Lung (tissue), 12 donors: ENCODE results near the gene PCDHB8. TPM values are rescaled to one million over a fixed set of nuclear protein-coding genes. Genes with fewer than 3 reads are reported as not detected.
"Not testable (repeated sequence)": the region's sequence is repeated elsewhere in the genome, so short reads cannot be mapped to it uniquely, and the experiment has no call there.

ENCODE experiments used
- ATAC-seq: fragments of 200-7000 bp; cut with Tn5 transposase; one replicate; pipeline ENCODE4 v1.9.1; 2020; ENCODE audit warnings: moderate number of reproducible peaks; ENCODE audit not compliant: insufficient read depth, low FRiP score
- DNase-seq, 3 donors: peaks; one replicate each; pipeline ENCODE4 v3.0.0-alpha.2; 2013 to 2017
- H3K27ac ChIP-seq, 2 donors: one replicate each; pipeline ENCODE4 v1.5.1; 2013; ENCODE audit warnings: mild to moderate bottlenecking in 2 of 2, moderate library complexity in 2 of 2, control low read depth in 1 of 2, inconsistent platforms in 1 of 2, low read depth in 1 of 2, low read length in 1 of 2
- H3K27me3 ChIP-seq, 3 donors: one replicate each; pipeline ENCODE4 v1.5.1; 2013; ENCODE audit warnings: low read length in 2 of 3; ENCODE audit not compliant: control insufficient read depth in 3 of 3, insufficient read depth in 3 of 3
- H3K36me3 ChIP-seq, 4 donors: one replicate each; pipeline ENCODE4 v1.5.1; 2013; ENCODE audit warnings: low read length in 4 of 4, mild to moderate bottlenecking in 1 of 4, moderate library complexity in 1 of 4; ENCODE audit not compliant: control insufficient read depth in 4 of 4, insufficient read depth in 4 of 4
- H3K4me1 ChIP-seq, 5 donors: one replicate each; pipeline ENCODE4 v1.5.1; 2013; ENCODE audit warnings: low read length in 5 of 5, mild to moderate bottlenecking in 2 of 5, moderate library complexity in 1 of 5; ENCODE audit not compliant: control insufficient read depth in 5 of 5, insufficient read depth in 5 of 5
- H3K4me3 ChIP-seq: one replicate; pipeline ENCODE4 v1.5.1; 2013; ENCODE audit warnings: mild to moderate bottlenecking, control low read depth, moderate library complexity
- H3K9ac ChIP-seq, 2 donors: one replicate each; pipeline ENCODE4 v1.5.1; 2013; ENCODE audit warnings: low read length in 2 of 2, control low read depth in 1 of 2; ENCODE audit not compliant: insufficient read depth in 1 of 2
- H3K9me3 ChIP-seq, 4 donors: one replicate each; pipeline ENCODE4 v1.5.1; 2013; ENCODE audit warnings: low read length in 3 of 4, mild to moderate bottlenecking in 1 of 4, moderate library complexity in 1 of 4; ENCODE audit not compliant: control insufficient read depth in 4 of 4, insufficient read depth in 3 of 4
- CTCF ChIP-seq: IDR thresholded peaks from 2 replicates; pipeline ENCODE4 v1.5.1; 2012; ENCODE audit warnings: mild to moderate bottlenecking; ENCODE audit errors: control extremely low read depth, extremely low read depth
- WGBS, 2 donors: extraction: QIAGEN DNeasy Blood & Tissue Kit; methylation state at CpG; one replicate each; pipeline ENCODE4 v1.1.7; 2013; 5-methylcytosine and 5-hydroxymethylcytosine counted together
- polyA plus RNA-seq, 2 donors: library from polyadenylated mRNA; stranded (reverse); fragments of 200-250 nt; gene quantifications; one replicate each; pipeline ENCODE4 v1.2.1, GENCODE V29; 2013
- total RNA-seq, 2 donors: library from RNA; depleted of rRNA in 1 of 2; stranded (reverse); fragments of >200 nt in 1 of 2; gene quantifications; one replicate each; pipeline ENCODE4 v1.2.1, GENCODE V29; 2014 to 2021
- donor health status: control.
- donor health status: control.
- donor health status: Bipolar disorder and iron deficiency.
- donor health status: healthy.
- donor health status: DM: yes; HTN: yes; CAD: no.

Gene PCDHB8
- total and polyA plus RNA-seq, 4 donors: 0.04 to 3.5 (median 1.3) TPM

GRCh38 chr5:141216035-141216434 is 38.4 kb downstream of the PCDHB8 start:
- H3K27ac ChIP-seq, H3K36me3 ChIP-seq, H3K9ac ChIP-seq, H3K4me3 ChIP-seq, DNase-seq, H3K27me3 ChIP-seq, ATAC-seq, H3K4me1 ChIP-seq: not testable (repeated sequence)
- H3K9me3 ChIP-seq: peaks cover 0 to 30% (median 14%) of the 10 kb centered on the region in 4 donors
- 27 to 37% methylated on average over 10 to 22 of the region's 26 CpGs for WGBS, 2 donors

- Histone ChIP-seq H3K27me3 (no peaks in the 10 kb centered on the region), H3K4me1 (no peaks in the 10 kb centered on the region), H3K36me3 (peaks cover 0 to 4% (median 0%) of the 10 kb centered on the region in 4 donors), H3K4me3 (no peak within 1 kb of the TSS), H3K27ac (no peak within 1 kb of the TSS), H3K9me3 (peaks cover 3 to 31% (median 15%) of the 10 kb centered on the region in 4 donors), H3K9ac (peak within 1 kb of the TSS in 1 of 2 donors; percentile 53)
- DNase-seq: peak in 2 of 3 donors; percentile 53 to 56
- WGBS, 2 donors: 25 to 27% methylated on average over 15 of the region's 15 CpGs
- no peak for TF ChIP-seq CTCF
- no peak for ATAC-seq
Observed at GRCh38 chr5:141223112-141223783, 45.7 kb downstream of the PCDHB8 start, which contains the start of gene PCDHB14. Gene PCDHB14, plus strand, starts transcription at chr5:141223343. Its CDS starts 163 bp downstream, at chr5:141223506.

- ATAC-seq, DNase-seq, H3K27me3 ChIP-seq, H3K9ac ChIP-seq, H3K4me3 ChIP-seq, H3K27ac ChIP-seq, H3K4me1 ChIP-seq, H3K36me3 ChIP-seq: not testable (repeated sequence)
- WGBS, 2 donors: 21 to 28% methylated on average over 31 to 34 of the region's 40 CpGs
- peaks cover 3 to 22% (median 12%) of the 10 kb centered on the region in 4 donors for H3K9me3 ChIP-seq
Observed at GRCh38 chr5:141224844-141225243, 47.3 kb downstream of the PCDHB8 start.

GRCh38 chr5:141225421-141225820 is 47.8 kb downstream of the PCDHB8 start:
- not testable (repeated sequence) for H3K27ac ChIP-seq, H3K27me3 ChIP-seq, ATAC-seq, H3K4me1 ChIP-seq, H3K36me3 ChIP-seq, H3K9ac ChIP-seq, DNase-seq, H3K4me3 ChIP-seq
- 27 to 35% methylated on average over 16 to 27 of the region's 30 CpGs for WGBS, 2 donors
- H3K9me3 ChIP-seq: peaks cover 3 to 20% (median 11%) of the 10 kb centered on the region in 4 donors

Other genes starting within 250 kb of the PCDHB8 start
Only the 30 nearest of the 36 such genes appear.
- gene PCDHAC2, start 211.3 kb upstream of the PCDHB8 start, total RNA-seq: 10 to 100 TPM in 1 of 2 donors, 1 to 10 TPM in 1; 5.2 to 13.8 TPM
- 1 to 10 TPM; 1.3 to 1.6 TPM for gene PCDHAC2, start 211.3 kb upstream of the PCDHB8 start, polyA plus RNA-seq
- under 1 TPM; 0.11 to 0.28 TPM for gene PCDHB1, start 126.4 kb upstream of the PCDHB8 start, total RNA-seq
- gene PCDHB1, start 126.4 kb upstream of the PCDHB8 start, polyA plus RNA-seq: under 1 TPM; 0.01 to 0.04 TPM
- gene PCDHB2, start 83.2 kb upstream of the PCDHB8 start, total RNA-seq: 1 to 10 TPM; 4.4 to 6.8 TPM
- gene PCDHB2, start 83.2 kb upstream of the PCDHB8 start, polyA plus RNA-seq: 1 to 10 TPM in 1 of 2 donors, under 1 TPM in 1; 0.61 to 1.1 TPM
- 1 to 10 TPM; 3.0 to 7.8 TPM for gene PCDHB3, start 77.3 kb upstream of the PCDHB8 start, total RNA-seq
- under 1 TPM; 0.33 to 0.84 TPM for gene PCDHB3, start 77.3 kb upstream of the PCDHB8 start, polyA plus RNA-seq
- 1 to 10 TPM; 3.3 to 3.4 TPM for gene PCDHB4, start 56.0 kb upstream of the PCDHB8 start, total RNA-seq
- 1 to 10 TPM in 1 of 2 donors, under 1 TPM in 1; 0.73 to 1.4 TPM for gene PCDHB4, start 56.0 kb upstream of the PCDHB8 start, polyA plus RNA-seq
- gene PCDHB5, start 42.6 kb upstream of the PCDHB8 start, total RNA-seq: 1 to 10 TPM; 4.8 to 8.1 TPM
- 1 to 10 TPM in 1 of 2 donors, under 1 TPM in 1; 0.65 to 1.8 TPM for gene PCDHB5, start 42.6 kb upstream of the PCDHB8 start, polyA plus RNA-seq
- gene PCDHB6, start 27.7 kb upstream of the PCDHB8 start, total RNA-seq: 1 to 10 TPM; 1.1 to 1.7 TPM
- gene PCDHB6, start 27.7 kb upstream of the PCDHB8 start, polyA plus RNA-seq: under 1 TPM; 0.16 to 0.24 TPM
- 1 to 10 TPM; 2.8 to 4.7 TPM for gene PCDHB7, start 5.1 kb upstream of the PCDHB8 start, total RNA-seq
- under 1 TPM; 0.31 to 0.87 TPM for gene PCDHB7, start 5.1 kb upstream of the PCDHB8 start, polyA plus RNA-seq
- gene PCDHB16, start 4.6 kb downstream of the PCDHB8 start, total RNA-seq: 1 to 10 TPM; 3.6 to 9.2 TPM
- gene PCDHB16, start 4.6 kb downstream of the PCDHB8 start, polyA plus RNA-seq: 1 to 10 TPM in 1 of 2 donors, under 1 TPM in 1; 0.87 to 1.0 TPM
- gene PCDHB9, start 9.4 kb downstream of the PCDHB8 start, total RNA-seq: 1 to 10 TPM; 1.8 to 3.1 TPM
- under 1 TPM; 0.37 to 0.38 TPM for gene PCDHB9, start 9.4 kb downstream of the PCDHB8 start, polyA plus RNA-seq
- gene PCDHB10, start 14.6 kb downstream of the PCDHB8 start, total RNA-seq: 1 to 10 TPM; 1.9 to 6.3 TPM
- gene PCDHB10, start 14.6 kb downstream of the PCDHB8 start, polyA plus RNA-seq: under 1 TPM; 0.53 to 0.63 TPM
- 1 to 10 TPM; 2.2 to 9.6 TPM for gene PCDHB11, start 21.8 kb downstream of the PCDHB8 start, total RNA-seq
- gene PCDHB11, start 21.8 kb downstream of the PCDHB8 start, polyA plus RNA-seq: under 1 TPM; 0.44 to 0.53 TPM
- gene PCDHB12, start 30.9 kb downstream of the PCDHB8 start, total RNA-seq: 10 to 100 TPM in 1 of 2 donors, 1 to 10 TPM in 1; 2.8 to 10.1 TPM
- gene PCDHB12, start 30.9 kb downstream of the PCDHB8 start, polyA plus RNA-seq: under 1 TPM; 0.47 to 0.71 TPM
- gene PCDHB13, start 36.1 kb downstream of the PCDHB8 start, total RNA-seq: 1 to 10 TPM; 3.3 to 7.7 TPM
- gene PCDHB13, start 36.1 kb downstream of the PCDHB8 start, polyA plus RNA-seq: under 1 TPM; 0.58 to 0.59 TPM
- gene PCDHB14, start 45.6 kb downstream of the PCDHB8 start, total RNA-seq: 10 to 100 TPM in 1 of 2 donors, 1 to 10 TPM in 1; 2.8 to 10.6 TPM
- gene PCDHB14, start 45.6 kb downstream of the PCDHB8 start, polyA plus RNA-seq: 1 to 10 TPM in 1 of 2 donors, under 1 TPM in 1; 0.67 to 1.2 TPM
- gene PCDHB15, start 67.6 kb downstream of the PCDHB8 start, total RNA-seq: 1 to 10 TPM; 3.2 to 8.0 TPM
- 1 to 10 TPM; 1.4 to 1.8 TPM for gene PCDHB15, start 67.6 kb downstream of the PCDHB8 start, polyA plus RNA-seq
- under 1 TPM; 0.17 to 0.83 TPM for gene SLC25A2, start 126.3 kb downstream of the PCDHB8 start, total RNA-seq
- gene SLC25A2, start 126.3 kb downstream of the PCDHB8 start, polyA plus RNA-seq: under 1 TPM; 0.05 to 0.22 TPM
- 10 to 100 TPM; 51.4 to 97.1 TPM for gene TAF7, start 143.0 kb downstream of the PCDHB8 start, total RNA-seq
- 10 to 100 TPM; 29.9 to 76.2 TPM for gene TAF7, start 143.0 kb downstream of the PCDHB8 start, polyA plus RNA-seq
- under 1 TPM; 0.57 to 0.71 TPM for gene PCDHGA1, start 152.7 kb downstream of the PCDHB8 start, total RNA-seq
- under 1 TPM; 0.15 to 0.16 TPM for gene PCDHGA1, start 152.7 kb downstream of the PCDHB8 start, polyA plus RNA-seq
- 1 to 10 TPM; 5.5 to 7.7 TPM for gene PCDHGA2, start 161.0 kb downstream of the PCDHB8 start, total RNA-seq
- gene PCDHGA2, start 161.0 kb downstream of the PCDHB8 start, polyA plus RNA-seq: 1 to 10 TPM in 1 of 2 donors, under 1 TPM in 1; 0.39 to 1.1 TPM
- 1 to 10 TPM; 2.1 to 5.1 TPM for gene PCDHGA3, start 166.0 kb downstream of the PCDHB8 start, total RNA-seq
- gene PCDHGA3, start 166.0 kb downstream of the PCDHB8 start, polyA plus RNA-seq: under 1 TPM; 0.26 to 0.45 TPM
- 1 to 10 TPM; 2.4 to 8.4 TPM for gene PCDHGB1, start 172.3 kb downstream of the PCDHB8 start, total RNA-seq
- gene PCDHGB1, start 172.3 kb downstream of the PCDHB8 start, polyA plus RNA-seq: under 1 TPM; 0.17 to 0.20 TPM
- 1 to 10 TPM; 4.6 to 7.0 TPM for gene PCDHGA4, start 177.2 kb downstream of the PCDHB8 start, total RNA-seq
- gene PCDHGA4, start 177.2 kb downstream of the PCDHB8 start, polyA plus RNA-seq: under 1 TPM; 0.35 to 0.48 TPM
- 10 to 100 TPM in 1 of 2 donors, 1 to 10 TPM in 1; 4.6 to 10.1 TPM for gene PCDHGB2, start 182.2 kb downstream of the PCDHB8 start, total RNA-seq
- under 1 TPM; 0.28 to 0.48 TPM for gene PCDHGB2, start 182.2 kb downstream of the PCDHB8 start, polyA plus RNA-seq
- 1 to 10 TPM; 2.9 to 9.3 TPM for gene PCDHGA5, start 186.4 kb downstream of the PCDHB8 start, total RNA-seq
- gene PCDHGA5, start 186.4 kb downstream of the PCDHB8 start, polyA plus RNA-seq: under 1 TPM; 0.31 to 0.32 TPM
- 1 to 10 TPM; 3.2 to 7.9 TPM for gene PCDHGB3, start 192.5 kb downstream of the PCDHB8 start, total RNA-seq
- gene PCDHGB3, start 192.5 kb downstream of the PCDHB8 start, polyA plus RNA-seq: under 1 TPM; 0.18 to 0.24 TPM
- gene PCDHGA6, start 196.1 kb downstream of the PCDHB8 start, total RNA-seq: 1 to 10 TPM; 4.9 to 8.5 TPM
- under 1 TPM; 0.59 to 0.96 TPM for gene PCDHGA6, start 196.1 kb downstream of the PCDHB8 start, polyA plus RNA-seq
- gene PCDHGA7, start 205.0 kb downstream of the PCDHB8 start, total RNA-seq: 1 to 10 TPM; 2.9 to 6.3 TPM
- under 1 TPM; 0.23 to 0.30 TPM for gene PCDHGA7, start 205.0 kb downstream of the PCDHB8 start, polyA plus RNA-seq
- gene PCDHGB4, start 209.9 kb downstream of the PCDHB8 start, total RNA-seq: 10 to 100 TPM in 1 of 2 donors, 1 to 10 TPM in 1; 6.9 to 12.1 TPM
- gene PCDHGB4, start 209.9 kb downstream of the PCDHB8 start, polyA plus RNA-seq: 1 to 10 TPM in 1 of 2 donors, under 1 TPM in 1; 0.31 to 1.0 TPM
- 1 to 10 TPM; 1.9 to 7.3 TPM for gene PCDHGA8, start 214.8 kb downstream of the PCDHB8 start, total RNA-seq
- under 1 TPM; 0.06 to 0.18 TPM for gene PCDHGA8, start 214.8 kb downstream of the PCDHB8 start, polyA plus RNA-seq